ENCODE measurements around the gene PAK4.
"Not testable (repeated sequence)": the region's sequence is repeated elsewhere in the genome, so short reads cannot be mapped to it uniquely, and the experiment has no call there.

Gene PAK4

DNA sequence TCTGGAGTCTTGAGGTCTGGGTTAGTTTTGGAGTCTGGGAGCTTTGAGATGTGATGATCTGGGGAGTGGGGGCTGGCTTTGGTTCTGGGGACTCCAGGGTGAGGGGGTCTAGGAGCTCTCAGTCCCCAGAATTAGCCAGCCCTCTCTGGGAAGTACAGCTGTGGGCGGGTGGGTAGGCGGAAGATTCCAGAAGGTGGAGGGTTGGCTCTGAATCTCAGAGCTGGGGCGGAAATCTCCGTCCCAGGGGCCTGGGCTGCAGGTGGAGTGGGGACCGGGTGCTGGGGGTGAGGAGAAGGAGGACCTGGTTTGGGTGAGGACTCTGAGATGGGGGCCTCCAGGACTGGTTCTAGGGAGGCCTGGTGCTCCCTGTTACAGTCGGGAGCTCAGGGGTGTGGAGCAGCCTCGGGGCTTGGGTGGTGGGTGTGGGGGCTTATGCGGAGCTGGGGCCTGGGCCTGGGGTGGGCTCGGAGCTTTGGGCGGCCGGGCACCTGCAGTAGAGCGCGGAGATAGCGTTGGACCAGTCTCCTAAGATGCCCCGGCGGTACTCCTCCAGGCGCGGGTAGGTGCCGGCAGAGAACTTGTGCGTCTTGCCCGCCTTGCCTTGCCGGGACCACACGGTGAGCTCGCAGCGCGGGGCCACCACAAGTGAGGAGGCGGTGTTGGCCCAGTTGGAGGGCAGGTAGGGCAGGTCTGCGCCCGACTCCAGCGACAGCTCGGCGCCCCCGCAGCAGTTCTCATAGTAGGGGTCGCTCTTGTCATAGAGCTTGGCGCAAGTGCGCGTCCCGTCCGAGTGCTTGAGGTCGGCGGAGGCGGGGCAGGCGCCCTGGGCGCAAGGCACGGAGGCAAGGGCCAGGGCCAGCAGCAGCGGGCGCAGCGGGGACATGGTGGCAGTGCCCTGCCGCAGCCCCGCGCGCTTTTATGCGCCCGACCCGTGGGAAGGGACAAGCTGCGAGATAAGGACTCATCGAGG, 78.1 kb downstream of the PAK4 start, which contains the start of gene SYCN:
SYCN (minus strand) TSS at position 892 of the 970 bp plus-strand sequence; CDS start at position 883, 9 bp downstream.
- Histone ChIP-seq H3K27ac (ENCODE audit: insufficient read depth, low read depth, low read length, poor library complexity, severe bottlenecking) (no peak within 1 kb of the TSS), H3K27me3 (ENCODE audit: control insufficient read depth, insufficient read depth, low read length, poor library complexity, severe bottlenecking) (peaks cover 53% of the 10 kb centered on the region), H3K36me3 (ENCODE audit: control insufficient read depth, insufficient read depth, low read length) (no peaks in the 10 kb centered on the region), H3K4me3 (ENCODE audit: insufficient read depth, low read depth, low read length) (no peak within 1 kb of the TSS), H3K4me1 (ENCODE audit: control insufficient read depth, insufficient read depth, low read length) (no peaks in the 10 kb centered on the region), H3K9me3 (ENCODE audit: control insufficient read depth, low read length) (no peaks in the 10 kb centered on the region)
- 55 to 57% methylated on average over 57 of the region's 57 CpGs for WGBS, 2 experiments

DNA sequence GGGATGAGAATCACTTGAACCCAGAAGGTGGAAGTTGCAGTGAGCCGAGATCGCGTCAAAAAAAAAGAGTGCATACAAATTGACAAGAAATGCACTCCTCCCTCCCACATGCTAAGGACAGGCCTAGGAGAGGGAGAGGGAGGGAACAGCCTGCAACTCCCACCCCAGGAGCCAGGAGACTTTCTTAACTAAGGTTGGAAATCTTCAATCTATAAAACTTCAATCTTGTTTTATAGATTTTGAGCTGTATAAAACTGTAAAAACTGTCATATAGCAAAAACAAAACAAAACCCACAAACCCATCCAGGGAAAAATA, 79.8 kb downstream of the PAK4 start:
- Histone ChIP-seq H3K27ac (ENCODE audit: insufficient read depth, low read depth, low read length, poor library complexity, severe bottlenecking) (no peak overlapping the region), H3K27me3 (ENCODE audit: control insufficient read depth, insufficient read depth, low read length, poor library complexity, severe bottlenecking) (peaks cover 43% of the 10 kb centered on the region), H3K9me3 (ENCODE audit: control insufficient read depth, low read length) (no peaks in the 10 kb centered on the region), H3K4me3 (ENCODE audit: insufficient read depth, low read depth, low read length) (no peak overlapping the region), H3K36me3 (ENCODE audit: control insufficient read depth, insufficient read depth, low read length) (no peaks in the 10 kb centered on the region), H3K4me1 (ENCODE audit: control insufficient read depth, insufficient read depth, low read length) (no peaks in the 10 kb centered on the region)
- 74 to 94% methylated on average over 3 of the region's 3 CpGs for WGBS, 2 experiments

DNA sequence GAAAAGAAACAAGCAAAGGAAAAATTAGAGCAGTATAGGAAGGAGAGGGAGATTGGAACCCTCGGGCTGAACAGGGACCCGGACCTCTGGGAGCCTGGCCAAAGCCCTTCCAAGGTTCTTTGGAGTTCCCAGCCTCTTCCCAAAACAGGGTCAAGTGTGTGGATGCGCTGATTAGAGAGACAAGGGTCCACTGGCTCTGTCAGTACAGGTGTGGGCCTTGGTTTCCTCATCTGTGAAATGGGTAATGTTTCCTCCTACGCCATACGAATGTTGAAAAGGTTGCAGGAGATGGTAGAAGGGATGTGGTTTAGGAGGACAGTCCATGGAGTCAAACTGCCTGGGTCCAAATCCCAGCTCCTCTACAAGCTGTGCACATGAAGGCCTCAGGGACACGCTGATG, 80.5 kb downstream of the PAK4 start:
- H3K27ac ChIP-seq (ENCODE audit: insufficient read depth, low read depth, low read length, poor library complexity, severe bottlenecking): no peak overlapping the region
- H3K36me3 ChIP-seq (ENCODE audit: control insufficient read depth, insufficient read depth, low read length): no peaks in the 10 kb centered on the region
- peaks cover 43% of the 10 kb centered on the region for H3K27me3 ChIP-seq (ENCODE audit: control insufficient read depth, insufficient read depth, low read length, poor library complexity, severe bottlenecking)
- 89 to 93% methylated on average over 6 of the region's 6 CpGs for WGBS, 2 experiments
- no peaks in the 10 kb centered on the region for H3K9me3 ChIP-seq (ENCODE audit: control insufficient read depth, low read length)
- no peak overlapping the region for H3K4me3 ChIP-seq (ENCODE audit: insufficient read depth, low read depth, low read length)
- H3K4me1 ChIP-seq (ENCODE audit: control insufficient read depth, insufficient read depth, low read length): no peaks in the 10 kb centered on the region

DNA sequence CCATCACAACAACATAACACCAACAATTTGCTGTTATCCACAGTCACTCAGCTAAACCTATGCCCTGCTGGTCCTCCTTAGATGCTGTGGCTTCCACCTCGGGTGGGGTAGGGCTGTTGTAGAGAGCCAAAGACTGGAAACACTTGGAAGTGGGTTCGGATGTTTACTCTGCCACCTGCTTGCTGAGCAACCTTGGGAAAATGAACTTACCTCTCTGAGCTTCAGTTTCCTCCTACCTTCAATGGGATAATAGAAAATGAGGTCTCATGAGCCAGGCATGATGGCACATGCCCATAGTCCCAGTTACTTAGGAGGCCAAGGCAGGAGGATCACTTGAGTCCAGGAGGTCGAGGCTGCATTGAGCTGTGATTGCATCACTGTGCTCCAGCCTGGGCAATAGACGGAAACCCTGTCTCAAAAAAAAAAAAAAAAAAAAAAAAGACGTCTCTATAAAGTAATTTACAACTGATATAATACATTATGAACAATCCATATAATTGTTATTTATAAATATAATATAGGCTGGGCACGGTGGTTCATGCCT, 81.8 kb downstream of the PAK4 start:
- H3K36me3 ChIP-seq (ENCODE audit: control insufficient read depth, insufficient read depth, low read length): no peaks in the 10 kb centered on the region
- no peak overlapping the region for H3K27ac ChIP-seq (ENCODE audit: insufficient read depth, low read depth, low read length, poor library complexity, severe bottlenecking)
- WGBS, 2 experiments: 79 to 84% methylated on average over 4 of the region's 6 CpGs
- H3K27me3 ChIP-seq (ENCODE audit: control insufficient read depth, insufficient read depth, low read length, poor library complexity, severe bottlenecking): peaks cover 38% of the 10 kb centered on the region
- no peaks in the 10 kb centered on the region for H3K9me3 ChIP-seq (ENCODE audit: control insufficient read depth, low read length)
- H3K4me1 ChIP-seq (ENCODE audit: control insufficient read depth, insufficient read depth, low read length): no peaks in the 10 kb centered on the region
- H3K4me3 ChIP-seq (ENCODE audit: insufficient read depth, low read depth, low read length): no peak overlapping the region

DNA sequence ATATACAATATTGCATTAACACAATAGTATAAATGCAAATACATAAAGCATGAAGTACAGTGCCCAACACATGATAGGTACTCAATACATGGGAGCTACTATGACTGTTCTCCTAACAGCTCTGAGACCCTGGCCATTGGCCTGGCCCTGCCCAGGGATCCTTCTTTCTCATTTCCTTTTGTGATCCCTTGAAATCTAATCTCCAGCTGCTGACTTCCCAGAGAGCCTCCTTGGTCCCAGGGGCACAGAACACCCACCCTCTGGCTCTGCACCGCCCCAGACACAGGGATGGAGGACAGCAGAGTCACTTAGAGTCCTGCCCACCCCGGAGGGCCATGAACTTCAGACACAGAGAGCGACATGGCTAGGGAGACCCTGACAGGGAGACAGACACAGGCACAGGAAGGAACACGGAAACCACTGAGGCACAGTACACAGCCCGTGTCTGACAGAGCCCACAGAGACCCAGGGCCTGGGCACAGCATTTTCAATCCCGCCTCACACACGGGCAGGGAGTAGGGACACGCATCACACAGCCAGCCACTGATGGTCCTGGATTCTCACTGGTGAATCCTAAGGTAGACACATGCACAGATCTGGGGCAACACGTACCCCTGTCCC, 82.7 kb downstream of the PAK4 start:
- Histone ChIP-seq H3K4me1 (ENCODE audit: control insufficient read depth, insufficient read depth, low read length) (no peaks in the 10 kb centered on the region), H3K4me3 (ENCODE audit: insufficient read depth, low read depth, low read length) (no peak overlapping the region), H3K27me3 (ENCODE audit: control insufficient read depth, insufficient read depth, low read length, poor library complexity, severe bottlenecking) (peaks cover 30% of the 10 kb centered on the region), H3K27ac (ENCODE audit: insufficient read depth, low read depth, low read length, poor library complexity, severe bottlenecking) (no peak overlapping the region), H3K36me3 (ENCODE audit: control insufficient read depth, insufficient read depth, low read length) (no peaks in the 10 kb centered on the region), H3K9me3 (ENCODE audit: control insufficient read depth, low read length) (no peaks in the 10 kb centered on the region)
- WGBS, 2 experiments: 82 to 85% methylated on average over 9 of the region's 9 CpGs

DNA sequence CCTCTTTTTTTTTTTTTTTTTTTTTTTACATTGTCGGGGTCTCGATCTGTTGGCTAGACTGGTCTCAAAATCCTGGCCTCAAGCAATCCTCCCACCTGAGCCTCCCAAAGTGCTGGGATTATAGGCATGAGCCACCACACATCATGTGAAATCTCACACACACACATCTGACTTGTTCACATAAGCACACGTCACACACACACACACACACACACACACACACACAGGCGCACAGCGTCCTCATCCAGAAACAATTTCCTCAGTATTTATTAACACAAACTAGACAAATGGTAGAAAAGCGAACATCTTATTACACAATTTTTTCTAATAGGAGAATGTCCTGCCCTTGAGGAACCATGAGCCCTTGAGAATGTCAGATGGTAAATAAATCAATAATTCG, 83.6 kb downstream of the PAK4 start:
- Histone ChIP-seq H3K4me3 (ENCODE audit: insufficient read depth, low read depth, low read length) (no peak overlapping the region), H3K27ac (ENCODE audit: insufficient read depth, low read depth, low read length, poor library complexity, severe bottlenecking) (no peak overlapping the region), H3K9me3 (ENCODE audit: control insufficient read depth, low read length) (no peaks in the 10 kb centered on the region), H3K4me1 (ENCODE audit: control insufficient read depth, insufficient read depth, low read length) (no peaks in the 10 kb centered on the region), H3K36me3 (ENCODE audit: control insufficient read depth, insufficient read depth, low read length) (no peaks in the 10 kb centered on the region), H3K27me3 (ENCODE audit: control insufficient read depth, insufficient read depth, low read length, poor library complexity, severe bottlenecking) (peaks cover 21% of the 10 kb centered on the region)
- WGBS, 2 experiments: 87 to 89% methylated on average over 7 of the region's 7 CpGs

DNA sequence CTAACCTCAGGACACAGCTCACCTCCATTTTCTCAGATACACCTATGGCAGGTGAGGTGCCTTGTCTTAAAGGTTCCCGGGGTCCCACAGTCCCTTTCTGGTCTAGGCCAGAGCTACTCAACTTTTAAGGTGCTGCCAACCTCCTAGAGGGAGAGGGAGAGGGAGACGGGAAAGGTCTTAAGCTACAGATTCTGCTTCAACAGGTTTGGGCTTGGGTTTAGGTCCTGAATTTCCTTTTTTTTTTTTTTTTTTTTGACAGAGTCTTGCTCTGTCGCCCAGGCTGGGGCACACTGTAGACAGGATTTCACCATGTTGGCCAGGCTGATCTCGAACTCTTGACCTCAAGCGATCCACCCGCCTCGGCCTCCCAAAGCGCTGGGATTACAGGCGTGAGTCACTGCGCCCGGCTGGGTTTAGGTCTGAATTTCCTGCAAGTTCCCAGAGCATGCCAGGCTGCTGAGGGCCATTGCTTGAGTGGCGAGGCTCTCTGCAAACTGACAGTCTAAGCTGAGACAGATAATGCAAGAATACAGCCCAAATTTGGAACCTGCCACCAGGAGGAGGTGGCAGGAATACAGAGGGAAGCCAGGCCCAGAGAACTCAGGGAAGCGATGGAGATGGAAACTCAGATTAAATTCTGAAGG, 86.3 kb downstream of the PAK4 start:
- no peaks in the 10 kb centered on the region for H3K36me3 ChIP-seq (ENCODE audit: control insufficient read depth, insufficient read depth, low read length)
- H3K9me3 ChIP-seq (ENCODE audit: control insufficient read depth, low read length): no peaks in the 10 kb centered on the region
- H3K27ac ChIP-seq (ENCODE audit: insufficient read depth, low read depth, low read length, poor library complexity, severe bottlenecking): no peak overlapping the region
- H3K4me1 ChIP-seq (ENCODE audit: control insufficient read depth, insufficient read depth, low read length): no peaks in the 10 kb centered on the region
- H3K27me3 ChIP-seq (ENCODE audit: control insufficient read depth, insufficient read depth, low read length, poor library complexity, severe bottlenecking): peaks cover 3% of the 10 kb centered on the region
- no peak overlapping the region for H3K4me3 ChIP-seq (ENCODE audit: insufficient read depth, low read depth, low read length)
- WGBS, 2 experiments: 82 to 84% methylated on average over 13 of the region's 13 CpGs

DNA sequence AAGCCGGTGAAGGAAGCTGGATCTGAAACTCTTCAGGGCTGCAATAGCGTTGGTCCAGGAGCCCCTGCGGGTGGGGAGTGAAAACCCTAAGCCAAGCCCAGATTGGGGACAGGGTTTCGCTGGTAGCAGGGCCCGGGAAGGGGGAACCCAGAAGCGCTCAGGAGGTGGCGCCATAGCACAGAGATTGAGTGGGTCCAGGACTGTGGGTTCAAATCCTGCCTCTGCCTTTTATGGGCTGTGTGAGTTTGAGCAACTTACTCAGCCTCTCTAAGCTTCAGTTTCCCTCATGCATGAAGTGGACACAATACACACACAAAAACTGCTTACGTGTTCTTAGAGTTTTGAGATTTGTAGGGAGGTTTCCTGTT, 86.8 kb downstream of the PAK4 start:
- no peaks in the 10 kb centered on the region for H3K4me1 ChIP-seq (ENCODE audit: control insufficient read depth, insufficient read depth, low read length)
- no peak overlapping the region for H3K4me3 ChIP-seq (ENCODE audit: insufficient read depth, low read depth, low read length)
- 13 to 25% methylated on average over 7 to 8 of the region's 8 CpGs for WGBS, 2 experiments
- peaks cover 3% of the 10 kb centered on the region for H3K27me3 ChIP-seq (ENCODE audit: control insufficient read depth, insufficient read depth, low read length, poor library complexity, severe bottlenecking)
- H3K9me3 ChIP-seq (ENCODE audit: control insufficient read depth, low read length): no peaks in the 10 kb centered on the region
- H3K27ac ChIP-seq (ENCODE audit: insufficient read depth, low read depth, low read length, poor library complexity, severe bottlenecking): no peak overlapping the region
- H3K36me3 ChIP-seq (ENCODE audit: control insufficient read depth, insufficient read depth, low read length): no peaks in the 10 kb centered on the region

DNA sequence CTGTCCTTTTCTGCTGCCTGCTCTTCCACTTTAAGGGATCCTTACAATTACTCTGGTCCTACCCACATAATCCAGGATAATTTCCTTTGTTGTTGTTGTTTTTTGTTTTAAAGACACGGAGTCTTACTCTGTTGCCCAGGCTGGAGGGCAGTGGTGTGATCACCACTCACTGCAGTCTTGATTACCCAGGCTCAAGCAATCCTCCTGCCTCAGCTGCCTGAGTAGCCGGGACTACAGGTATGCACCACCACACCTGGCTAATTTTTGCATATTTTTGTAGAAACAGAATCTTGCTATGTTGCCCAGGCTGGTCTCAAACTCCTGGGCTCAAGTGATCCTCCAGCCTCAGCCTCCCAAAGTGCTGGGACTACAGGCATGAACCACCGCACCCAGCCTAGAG, 89.7 kb downstream of the PAK4 start:
- not testable (repeated sequence) for H3K4me3 ChIP-seq (ENCODE audit: insufficient read depth, low read depth, low read length); H3K9me3 ChIP-seq (ENCODE audit: control insufficient read depth, low read length); H3K27ac ChIP-seq (ENCODE audit: insufficient read depth, low read depth, low read length, poor library complexity, severe bottlenecking); H3K27me3 ChIP-seq (ENCODE audit: control insufficient read depth, insufficient read depth, low read length, poor library complexity, severe bottlenecking); H3K4me1 ChIP-seq (ENCODE audit: control insufficient read depth, insufficient read depth, low read length); H3K36me3 ChIP-seq (ENCODE audit: control insufficient read depth, insufficient read depth, low read length)
- WGBS, 2 experiments: 80 to 94% methylated on average over 3 of the region's 3 CpGs

DNA sequence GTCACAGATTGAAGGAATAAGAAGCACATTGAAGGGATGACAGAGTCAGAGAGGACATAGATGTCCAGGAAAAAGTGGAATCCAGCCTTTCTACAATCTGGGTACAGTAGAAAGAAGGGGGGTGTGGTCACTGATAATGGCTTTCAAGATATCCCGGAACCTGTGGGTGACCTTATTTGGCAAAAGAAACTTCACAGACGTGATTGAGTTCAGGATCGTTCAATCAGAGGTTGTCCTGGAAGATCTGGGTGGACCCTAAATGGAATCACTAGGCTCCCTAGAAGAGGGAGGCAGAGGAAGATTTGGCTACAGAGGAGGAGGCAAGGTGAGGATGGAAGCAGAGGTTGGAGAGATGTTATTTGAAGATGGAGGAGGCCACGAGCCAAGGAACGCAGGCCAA, 91.5 kb downstream of the PAK4 start:
- Histone ChIP-seq H3K9me3 (ENCODE audit: control insufficient read depth, low read length) (no peaks in the 10 kb centered on the region), H3K4me3 (ENCODE audit: insufficient read depth, low read depth, low read length) (no peak overlapping the region), H3K27me3 (ENCODE audit: control insufficient read depth, insufficient read depth, low read length, poor library complexity, severe bottlenecking) (peaks cover 6% of the 10 kb centered on the region), H3K27ac (ENCODE audit: insufficient read depth, low read depth, low read length, poor library complexity, severe bottlenecking) (no peak overlapping the region), H3K4me1 (ENCODE audit: control insufficient read depth, insufficient read depth, low read length) (no peaks in the 10 kb centered on the region), H3K36me3 (ENCODE audit: control insufficient read depth, insufficient read depth, low read length) (no peaks in the 10 kb centered on the region)
- WGBS, 2 experiments: 80% methylated on average over 5 of the region's 5 CpGs
